Endodermal cell (in vitro differentiated cells): ENCODE measurements around the gene CDPF1. TPM values are rescaled to one million over a fixed set of nuclear protein-coding genes. Genes with fewer than 3 reads are reported as not detected.

ENCODE experiments used
- DNase-seq: peaks from one replicate; pipeline ENCODE4 v3.0.0-alpha.2; 2017
- H3K27ac ChIP-seq: 2 replicates; pipeline ENCODE4 v1.5.1; 2013; ENCODE audit warnings: mild to moderate bottlenecking, low read depth, low read length, moderate library complexity
- H3K27me3 ChIP-seq: 2 replicates; pipeline ENCODE4 v1.6.1; 2013; ENCODE audit warnings: mild to moderate bottlenecking, low read length, moderate library complexity; ENCODE audit not compliant: insufficient read depth, control insufficient read depth, poor library complexity, severe bottlenecking
- H3K36me3 ChIP-seq: 2 replicates; pipeline ENCODE4 v1.7.0; 2013; ENCODE audit warnings: mild to moderate bottlenecking, low read length, moderate library complexity; ENCODE audit not compliant: control insufficient read depth, insufficient read depth
- H3K4me1 ChIP-seq: one replicate; pipeline ENCODE4 v1.7.0; 2013; ENCODE audit warnings: low read length; ENCODE audit not compliant: control insufficient read depth, insufficient read depth
- H3K4me3 ChIP-seq: 2 replicates; pipeline ENCODE4 v1.5.1; 2013; ENCODE audit warnings: mild to moderate bottlenecking, low read length, moderate library complexity
- H3K9ac ChIP-seq: 2 replicates; pipeline ENCODE4 v1.6.1; 2013; ENCODE audit warnings: mild to moderate bottlenecking, low read length, moderate library complexity; ENCODE audit not compliant: poor library complexity, severe bottlenecking; ENCODE audit errors: extremely low read depth
- H3K9me3 ChIP-seq: 2 replicates; pipeline ENCODE4 v1.6.1; 2013; ENCODE audit warnings: mild to moderate bottlenecking, low read length, moderate library complexity; ENCODE audit not compliant: control insufficient read depth
- H3K27ac Mint-ChIP-seq: 2 replicates; pipeline ENCODE4 v1.8.0; 2020; ENCODE audit warnings: mixed read lengths
- H3K27me3 Mint-ChIP-seq: 2 replicates; pipeline ENCODE4 v1.8.0; 2021; ENCODE audit warnings: mild to moderate bottlenecking, mixed read lengths; ENCODE audit not compliant: insufficient read depth
- H3K36me3 Mint-ChIP-seq: 2 replicates; pipeline ENCODE4 v1.8.0; 2020; ENCODE audit warnings: low read depth, mixed read lengths
- H3K4me1 Mint-ChIP-seq: 2 replicates; pipeline ENCODE4 v1.8.0; 2020; ENCODE audit warnings: mixed read lengths
- H3K4me3 Mint-ChIP-seq: 2 replicates; pipeline ENCODE4 v1.8.0; 2020; ENCODE audit warnings: mild to moderate bottlenecking, moderate library complexity, mixed read lengths
- H3K9me3 Mint-ChIP-seq: 2 replicates; pipeline ENCODE4 v1.8.0; 2020; ENCODE audit warnings: mild to moderate bottlenecking, mixed read lengths
- CTCF ChIP-seq: fragments of 200-600 bp; sonication (generic); conservative IDR thresholded peaks from 2 replicates; pipeline ENCODE4 v1.5.0; 2021; ENCODE audit warnings: antibody characterized with exemption, mild to moderate bottlenecking
- WGBS, 2 experiments: methylation state at CpG; one replicate each; pipeline versions ENCODE4 v1.1.5 to v1.1.7; 2013; ENCODE audit warnings: missing lambda C conversion rate in 2 of 2, mixed read lengths in 1 of 2; ENCODE audit not compliant: insufficient coverage in 1 of 2, insufficient read length in 1 of 2; 5-methylcytosine and 5-hydroxymethylcytosine counted together
- total RNA-seq, 2 donors: library from RNA; stranded (reverse); fragmentation: NEBNext Ultra II Directional in 1 of 2; extraction: Animal tissue kit (Norgen Biotek cat#: 25700) in 1 of 2; gene quantifications; 2 replicates in 1 of 2; 3 replicates in 1 of 2; pipeline ENCODE4 v1.2.1, GENCODE V29; 2021

The CDPF1 gene
- total RNA-seq, 2 donors from 2014 or later, result 11.3 to 15.1 TPM

GRCh38 chr22:46272762-46273431, 22.8 kb upstream of the CDPF1 start:
- Histone ChIP-seq H3K9me3 (peaks cover 13% of the 10 kb centered on the region), H3K27me3 (no peaks in the 10 kb centered on the region), H3K9ac (no peak overlapping the region), H3K27ac (no peak overlapping the region), H3K36me3 (peaks cover 34% of the 10 kb centered on the region), H3K4me1 (no peaks in the 10 kb centered on the region), H3K4me3 (no peak overlapping the region)
- Mint-ChIP-seq H3K36me3 (peaks cover 44% of the 10 kb centered on the region), H3K4me1 (no peaks in the 10 kb centered on the region), H3K27me3 (no peaks in the 10 kb centered on the region), H3K9me3 (peaks cover 6% of the 10 kb centered on the region), H3K4me3 (no peak overlapping the region), H3K27ac (no peak overlapping the region)
- TF ChIP-seq CTCF, result no peak
- DNase-seq, result no peak
- WGBS, 2 experiments, result 91 to 95% methylated on average over 9 to 12 of the region's 12 CpGs

GRCh38 chr22:46272196-46272595, 22.1 kb upstream of the CDPF1 start:
- H3K9me3 ChIP-seq, result peaks cover 13% of the 10 kb centered on the region
- no peak for TF ChIP-seq CTCF
- Mint-ChIP-seq H3K4me3 (no peak overlapping the region), H3K9me3 (peaks cover 6% of the 10 kb centered on the region), H3K36me3 (peaks cover 43% of the 10 kb centered on the region), H3K27me3 (no peaks in the 10 kb centered on the region), H3K4me1 (peaks cover 3% of the 10 kb centered on the region), H3K27ac (no peak overlapping the region)
- H3K9ac ChIP-seq, result no peak overlapping the region
- no peaks in the 10 kb centered on the region for H3K27me3 ChIP-seq
- H3K4me3 ChIP-seq, result no peak overlapping the region
- WGBS, 2 experiments, result 85 to 95% methylated on average over 4 to 8 of the region's 8 CpGs
- no peak overlapping the region for H3K27ac ChIP-seq
- DNase-seq, result no peak
- H3K4me1 ChIP-seq, result no peaks in the 10 kb centered on the region
- peaks cover 34% of the 10 kb centered on the region for H3K36me3 ChIP-seq

GRCh38 chr22:46269564-46269963, 19.5 kb upstream of the CDPF1 start:
- peak overlapping the region; percentile 74 for H3K4me3 Mint-ChIP-seq
- Histone ChIP-seq H3K9me3 (peaks cover 18% of the 10 kb centered on the region), H3K27me3 (no peaks in the 10 kb centered on the region), H3K4me1 (no peaks in the 10 kb centered on the region), H3K4me3 (no peak overlapping the region), H3K36me3 (peaks cover 11% of the 10 kb centered on the region), H3K27ac (no peak overlapping the region), H3K9ac (no peak overlapping the region)
- DNase-seq, result no peak
- no peak for TF ChIP-seq CTCF
- H3K4me1 Mint-ChIP-seq, result peaks cover 3% of the 10 kb centered on the region
- H3K27me3 Mint-ChIP-seq, result peaks cover 21% of the 10 kb centered on the region
- H3K36me3 Mint-ChIP-seq, result peaks cover 21% of the 10 kb centered on the region
- peaks cover 24% of the 10 kb centered on the region for H3K9me3 Mint-ChIP-seq
- H3K27ac Mint-ChIP-seq, result no peak overlapping the region
- WGBS, 2 experiments, result 89 to 96% methylated on average over 11 of the region's 11 CpGs
